CD4-positive, alpha-beta T cell treated with Interleukin-21 for 1 hour (primary cell): ENCODE measurements around the gene CCDC33.

ENCODE experiments used
- DNase-seq: peaks from one replicate; pipeline ENCODE4 v3.0.0-alpha.2; 2020

Gene CCDC33

DNA sequence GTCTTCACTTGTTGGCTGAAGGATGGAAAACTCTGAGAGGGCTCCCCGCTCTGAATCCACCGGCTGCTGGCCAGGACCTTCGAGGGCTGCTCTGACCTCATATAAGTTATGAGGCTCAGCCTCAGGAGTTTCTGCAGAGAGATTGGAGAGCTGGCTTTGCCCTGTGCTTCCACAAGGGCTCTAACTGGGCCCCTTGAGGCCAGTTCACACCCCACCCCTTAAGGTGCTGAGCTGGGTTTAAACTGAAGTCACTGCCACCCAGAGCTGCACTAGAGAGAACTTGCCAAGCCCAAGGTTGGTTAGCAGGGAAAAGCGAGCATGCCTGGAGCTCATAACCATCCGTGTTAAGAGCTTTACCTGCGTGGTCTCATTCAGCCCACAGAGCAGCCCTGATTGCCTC is 2.8 kb upstream of the CCDC33 start:
- DNase-seq = no peak

DNA sequence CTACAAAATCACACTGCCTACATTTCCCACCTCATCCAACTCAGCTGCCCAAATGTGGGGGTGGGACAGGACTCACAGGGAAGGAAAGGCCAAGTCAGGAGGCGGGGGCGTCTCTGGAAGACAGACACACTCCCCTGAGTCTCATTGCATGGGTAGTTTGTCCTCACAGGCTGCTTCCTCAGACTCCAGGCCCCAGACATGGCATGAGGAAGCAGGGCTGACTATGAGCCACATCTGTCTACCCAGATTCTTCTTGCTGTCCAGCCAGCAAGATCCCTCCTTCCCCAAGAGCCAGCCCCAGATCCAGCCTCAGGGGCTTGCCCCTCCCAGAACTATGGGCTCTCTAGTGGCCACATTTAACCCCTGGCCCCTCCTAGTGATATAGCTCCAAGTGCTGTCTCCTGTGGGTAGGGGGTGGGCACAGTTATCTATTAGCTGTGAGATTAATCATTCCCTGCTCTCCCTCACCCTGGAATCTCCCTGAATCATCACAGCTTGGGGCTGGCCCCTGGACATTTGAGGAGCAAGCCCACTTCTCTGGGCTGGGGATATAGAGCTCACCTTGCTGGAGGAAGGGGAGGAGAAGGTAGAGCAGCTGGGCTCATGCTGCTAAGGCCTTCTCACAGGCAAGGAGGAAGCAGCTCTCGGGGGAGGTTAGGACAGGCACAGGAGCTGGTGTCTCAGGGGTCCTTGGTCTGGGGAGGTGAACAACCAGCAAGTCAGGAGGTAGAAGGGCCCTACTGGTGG is 2.1 kb upstream of the CCDC33 start:
- DNase-seq = no peak

DNA sequence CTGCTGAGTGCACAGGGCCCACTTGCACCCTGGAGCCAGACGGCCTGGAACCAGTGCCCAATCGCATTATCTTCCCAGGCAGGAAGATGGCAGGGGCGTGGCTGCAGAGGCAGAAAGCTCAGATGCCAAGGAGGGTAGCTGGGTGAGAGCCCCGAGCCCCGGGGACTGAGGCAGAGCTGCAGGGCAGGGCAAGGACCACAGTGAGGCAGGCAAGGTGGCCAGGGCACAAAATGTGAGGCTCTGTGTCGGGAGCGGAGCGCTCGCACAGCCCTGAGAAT is 1.6 kb upstream of the CCDC33 start:
- no peak for DNase-seq

DNA sequence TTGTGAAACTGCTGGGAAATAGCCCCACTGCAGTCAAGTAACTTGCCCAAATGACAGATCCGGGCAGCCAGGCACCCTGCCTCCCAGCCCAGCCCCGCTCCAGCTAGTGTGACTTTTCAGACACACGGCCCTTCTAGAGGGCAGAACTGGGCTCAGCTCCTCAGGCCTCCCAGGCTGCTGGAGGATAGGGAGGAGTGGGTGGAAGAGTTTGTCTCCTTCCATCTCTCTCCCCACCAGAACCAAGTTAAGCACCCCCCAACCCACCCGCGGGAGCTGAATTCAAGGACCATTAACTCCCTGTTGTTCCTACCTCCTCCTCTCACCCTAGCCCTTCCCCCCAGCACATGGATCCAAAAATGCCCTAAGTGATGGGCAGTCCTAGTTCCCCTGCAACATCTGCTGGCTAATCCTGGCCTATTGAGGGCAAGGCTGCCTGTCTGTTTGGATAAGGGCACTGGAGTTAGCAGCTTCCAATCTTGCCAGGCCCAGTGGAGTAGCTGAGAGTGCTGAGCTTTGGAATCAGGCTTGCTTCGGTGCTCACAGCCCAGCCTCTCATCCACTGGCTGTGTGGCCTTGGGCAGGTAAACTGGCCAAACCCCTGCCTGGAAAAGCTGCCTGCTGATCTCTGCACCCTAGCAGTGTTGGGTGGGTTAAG is 3.1 kb downstream of the CCDC33 start:
- no peak for DNase-seq

DNA sequence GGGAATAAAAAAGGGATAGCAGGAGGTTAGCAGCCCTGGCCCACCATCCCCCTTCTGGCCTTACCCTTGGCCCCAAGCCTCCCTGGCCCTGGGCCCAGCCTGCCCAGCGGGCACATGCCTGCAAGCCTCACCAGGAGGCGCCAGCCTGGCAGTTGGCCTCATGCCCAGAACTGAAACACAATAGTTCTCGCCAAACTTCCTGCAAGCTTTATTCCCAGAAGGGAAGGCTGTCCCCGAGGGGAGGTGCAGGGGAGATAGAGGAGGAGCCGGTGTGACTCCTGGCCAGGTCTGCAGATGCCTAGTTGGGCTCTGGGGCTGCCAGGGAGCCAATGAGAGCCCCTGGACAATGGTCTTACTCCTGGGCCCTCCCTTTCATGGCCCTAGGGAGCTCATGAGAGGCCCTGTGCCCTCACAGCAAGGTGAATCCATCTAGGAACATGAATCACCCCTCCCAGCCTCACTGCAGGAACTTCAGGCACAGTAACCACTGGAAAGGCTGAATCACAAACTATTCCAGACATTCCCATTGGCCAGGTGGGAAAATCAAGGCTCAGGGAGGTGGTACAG is 4.0 kb downstream of the CCDC33 start:
- no peak for DNase-seq

DNA sequence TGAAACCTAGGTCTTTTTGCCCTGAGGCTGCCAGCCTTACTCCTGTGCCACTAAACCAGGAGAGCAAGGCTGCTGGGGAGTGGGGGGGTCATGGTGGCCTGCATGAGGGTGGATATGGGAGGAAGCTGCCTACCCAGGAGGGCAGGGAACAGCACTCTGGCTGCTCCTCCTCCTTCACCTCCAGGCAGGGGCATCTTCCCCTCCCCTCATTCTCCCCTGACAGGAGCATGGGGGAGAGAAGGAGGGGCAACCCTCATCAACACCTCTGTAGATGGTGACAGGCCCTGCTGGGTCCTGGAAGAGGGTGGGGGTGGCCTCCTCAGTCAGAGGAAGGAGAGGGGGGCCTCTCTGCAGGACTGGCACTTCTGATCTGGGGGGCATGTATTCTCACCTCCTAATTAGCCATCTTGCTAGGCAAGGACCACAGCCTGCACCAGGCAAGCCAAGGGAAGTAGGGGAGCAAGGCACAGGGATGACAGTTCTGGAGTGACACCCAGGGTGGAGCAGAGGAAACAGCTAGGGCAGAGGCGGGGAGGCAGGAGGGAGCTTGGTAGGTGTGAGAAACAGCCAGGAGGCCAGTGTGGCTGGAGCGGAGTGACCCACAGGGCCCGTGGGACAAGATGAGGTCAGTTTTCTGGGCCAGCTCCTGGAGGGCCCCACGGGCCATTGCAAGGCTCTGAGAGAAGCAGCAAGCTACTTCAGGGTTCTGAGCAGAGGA is 4.9 kb downstream of the CCDC33 start:
- no peak for DNase-seq

DNA sequence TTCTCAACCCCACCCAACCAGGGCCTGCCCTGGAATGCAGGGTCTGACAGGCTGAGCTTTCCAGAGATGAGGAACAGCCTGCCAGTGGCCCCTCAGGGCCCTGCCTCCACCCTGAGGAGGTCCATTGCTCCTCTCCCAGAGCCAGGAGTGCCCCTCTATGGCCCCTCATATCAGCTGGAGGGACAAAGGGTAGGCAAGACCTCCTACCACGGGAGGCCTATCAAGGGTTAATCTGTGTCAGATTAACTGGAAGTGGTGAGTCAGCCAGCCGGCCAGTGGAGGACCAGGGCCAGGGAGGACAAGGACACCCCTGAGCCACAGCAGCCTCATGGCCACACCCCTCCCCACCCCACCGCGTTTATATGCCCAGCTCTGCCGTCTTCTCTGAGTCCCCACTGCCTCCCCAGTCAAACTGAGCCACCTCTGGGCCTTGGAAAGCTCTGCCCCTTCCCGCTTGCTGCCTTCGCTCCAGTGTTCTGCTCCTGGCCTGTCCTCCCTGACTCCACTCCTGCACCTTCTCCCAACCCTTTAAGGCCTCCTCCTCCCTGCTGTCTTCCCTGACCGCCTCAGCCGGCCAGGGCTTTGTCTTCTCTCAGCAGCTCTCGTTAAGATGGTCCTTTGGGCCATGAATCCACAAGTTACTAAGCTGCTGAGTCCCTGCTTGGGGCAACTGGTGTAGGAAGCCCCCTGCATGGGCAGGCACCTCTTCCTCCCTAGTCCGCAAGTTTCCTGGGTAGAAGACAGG is 6.5 kb downstream of the CCDC33 start:
- no peak for DNase-seq

DNA sequence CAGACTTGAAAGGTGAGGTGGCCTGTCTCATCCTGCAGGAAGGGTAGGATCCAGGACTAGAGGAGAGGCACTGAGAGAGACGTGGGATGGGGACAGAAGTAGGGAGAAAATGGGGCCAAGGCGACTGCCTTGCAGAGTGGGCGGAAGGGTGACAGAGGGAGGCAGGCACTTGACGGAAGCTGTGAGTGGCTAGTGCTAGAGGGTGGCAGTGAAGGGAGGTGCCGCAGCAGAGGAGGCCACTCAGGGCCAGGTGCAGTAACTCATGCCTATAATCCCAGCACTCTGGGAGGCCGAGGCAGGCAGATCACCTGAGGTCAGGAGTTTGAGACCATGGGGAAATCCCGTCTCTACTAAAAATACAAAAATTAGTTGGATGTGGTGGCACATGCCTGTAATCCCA is 7.3 kb downstream of the CCDC33 start:
- DNase-seq = no peak

DNA sequence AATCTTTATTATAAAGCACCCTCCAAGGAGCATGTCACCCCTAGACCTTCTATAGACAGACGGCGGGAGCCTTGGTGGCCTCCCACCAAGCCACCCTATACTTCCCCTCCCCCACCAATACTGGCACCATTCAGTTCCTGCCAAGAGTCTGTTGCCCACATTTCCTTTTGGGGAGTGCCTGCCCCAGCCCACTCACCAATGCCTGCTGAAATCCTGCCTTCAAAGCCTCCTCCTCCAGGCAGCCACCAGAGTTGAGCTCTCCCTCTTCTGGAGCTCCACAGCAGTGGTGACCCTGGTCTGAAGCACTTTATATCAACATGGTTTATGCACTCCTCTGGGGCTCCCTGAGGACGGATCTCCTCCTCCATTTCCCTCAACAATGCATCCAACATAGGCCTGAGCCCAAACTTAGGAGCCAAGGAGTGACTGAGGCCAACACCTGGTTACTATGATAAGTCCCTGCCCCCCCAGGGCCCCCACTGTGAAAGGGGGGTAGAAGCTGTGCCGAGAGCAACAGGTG is 8.8 kb downstream of the CCDC33 start:
- no peak for DNase-seq

DNA sequence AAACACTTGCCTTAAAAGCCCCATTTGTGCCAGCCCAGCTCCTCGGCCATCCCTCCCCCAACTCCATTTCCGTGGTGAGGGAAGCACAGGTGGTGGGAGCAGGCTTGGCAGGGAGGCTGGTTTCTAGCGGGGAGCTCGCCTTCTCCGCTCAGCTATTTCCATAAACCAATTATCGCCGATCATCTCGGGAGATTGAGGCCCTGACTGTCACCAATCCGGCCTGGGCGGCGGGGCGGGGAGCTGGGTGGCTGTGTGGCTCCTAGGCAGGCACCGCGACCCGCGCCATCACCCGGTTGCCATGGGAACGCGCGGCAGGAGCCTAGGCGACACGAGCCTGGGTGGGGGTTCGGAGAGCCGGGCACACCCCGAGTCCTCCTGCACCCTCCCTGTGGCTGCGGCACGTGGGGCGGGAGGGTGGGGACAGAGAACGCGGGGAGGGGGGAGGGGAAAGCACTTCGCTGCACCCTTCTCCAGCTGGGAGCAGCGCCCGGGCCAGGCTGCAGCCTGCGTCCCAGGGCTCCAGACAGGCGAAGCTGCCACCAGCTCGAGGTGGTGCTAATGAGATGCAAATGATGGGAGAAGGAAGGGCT is 9.3 kb downstream of the CCDC33 start:
- DNase-seq = no peak

DNA sequence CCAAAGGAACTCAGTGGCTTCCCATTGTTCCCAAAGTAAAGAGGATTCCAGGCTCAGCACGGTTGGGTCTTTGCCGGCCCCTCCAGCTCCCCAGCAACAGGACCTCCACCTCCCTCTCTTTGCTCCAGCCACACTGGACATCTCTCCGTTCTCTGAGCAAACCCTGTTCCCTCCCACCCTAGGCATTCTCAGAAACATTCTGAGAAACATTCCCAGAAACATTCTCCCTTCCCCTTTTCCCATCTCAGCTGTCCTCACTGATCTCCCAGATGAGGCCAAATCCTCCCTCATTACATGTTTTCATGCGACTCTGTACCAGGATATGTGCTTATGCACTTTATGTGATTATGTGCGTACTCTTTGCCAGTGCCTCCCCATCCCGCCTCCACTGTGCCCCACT is 14.1 kb downstream of the CCDC33 start:
- no peak for DNase-seq

DNA sequence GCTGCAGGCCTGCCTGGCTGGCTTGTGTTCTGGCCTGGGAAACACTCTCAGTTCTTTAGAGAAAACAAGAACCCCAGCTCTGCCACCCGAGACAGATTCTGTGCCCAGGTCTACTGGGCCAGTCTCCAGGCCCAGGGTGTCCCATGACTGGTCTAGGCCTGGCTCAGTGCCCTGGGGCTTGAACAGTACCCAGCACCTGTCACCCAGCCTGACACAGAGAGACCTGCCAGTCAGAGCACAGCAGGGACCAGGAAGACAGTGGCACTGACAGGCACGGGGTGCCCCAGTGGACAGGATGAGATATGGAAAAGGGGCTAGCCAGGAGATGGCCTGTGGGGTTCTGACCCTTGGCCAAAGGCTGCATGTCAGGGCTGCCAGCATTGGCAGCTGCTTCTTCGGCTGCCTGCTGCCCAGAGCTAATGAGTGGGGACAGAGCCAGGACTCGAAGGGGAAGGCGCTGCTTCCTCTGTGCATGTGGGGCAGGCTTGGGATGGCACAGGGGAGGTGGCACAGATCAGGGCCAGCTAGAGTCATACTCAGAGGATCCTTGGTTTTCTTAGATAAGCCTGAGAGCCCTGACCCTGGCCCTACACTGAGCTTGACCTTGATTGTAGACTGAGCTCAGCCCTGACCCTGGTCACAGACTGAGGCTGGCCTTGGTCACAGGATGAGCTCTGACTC is 15.1 kb downstream of the CCDC33 start:
- DNase-seq = no peak

DNA sequence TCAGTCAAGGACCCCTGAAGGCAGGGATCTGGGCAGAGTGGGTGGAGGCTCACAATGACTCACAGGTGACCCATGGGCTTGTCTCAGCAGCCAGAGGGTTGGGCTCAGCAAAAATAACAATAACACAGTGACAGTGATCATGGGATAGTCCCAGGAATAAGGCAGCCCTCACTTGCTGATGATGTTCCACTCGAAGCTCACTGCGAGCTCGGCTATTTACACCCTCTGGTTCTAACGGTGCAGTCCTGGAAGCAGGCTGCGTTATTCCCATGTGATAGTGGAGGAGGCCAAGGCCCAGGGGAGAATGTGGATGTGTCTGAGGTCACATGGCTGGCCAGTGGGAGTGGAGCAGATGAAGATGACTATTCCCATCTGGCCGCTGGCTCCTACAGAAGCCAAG is 16.2 kb downstream of the CCDC33 start:
- DNase-seq = no peak

DNA sequence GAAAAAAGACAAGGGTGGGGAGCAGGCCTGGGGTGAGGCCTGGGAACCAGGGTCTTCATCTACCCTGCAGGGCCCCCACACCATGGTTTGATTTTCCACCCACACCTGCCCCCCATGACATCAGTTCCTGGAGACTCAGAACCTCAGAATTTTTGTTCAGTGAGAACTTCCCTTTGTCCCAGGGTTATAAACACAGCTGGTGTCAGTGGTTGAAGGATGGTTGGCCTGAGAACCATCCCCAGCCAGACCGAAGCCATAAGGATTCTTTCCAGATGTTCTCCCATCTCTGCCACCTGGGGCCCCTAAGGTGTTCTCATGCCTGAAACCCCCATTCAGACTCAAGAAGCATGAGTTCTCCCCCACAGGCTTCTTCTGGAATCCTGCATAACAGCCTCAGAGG is 16.6 kb downstream of the CCDC33 start:
- DNase-seq = no peak

DNA sequence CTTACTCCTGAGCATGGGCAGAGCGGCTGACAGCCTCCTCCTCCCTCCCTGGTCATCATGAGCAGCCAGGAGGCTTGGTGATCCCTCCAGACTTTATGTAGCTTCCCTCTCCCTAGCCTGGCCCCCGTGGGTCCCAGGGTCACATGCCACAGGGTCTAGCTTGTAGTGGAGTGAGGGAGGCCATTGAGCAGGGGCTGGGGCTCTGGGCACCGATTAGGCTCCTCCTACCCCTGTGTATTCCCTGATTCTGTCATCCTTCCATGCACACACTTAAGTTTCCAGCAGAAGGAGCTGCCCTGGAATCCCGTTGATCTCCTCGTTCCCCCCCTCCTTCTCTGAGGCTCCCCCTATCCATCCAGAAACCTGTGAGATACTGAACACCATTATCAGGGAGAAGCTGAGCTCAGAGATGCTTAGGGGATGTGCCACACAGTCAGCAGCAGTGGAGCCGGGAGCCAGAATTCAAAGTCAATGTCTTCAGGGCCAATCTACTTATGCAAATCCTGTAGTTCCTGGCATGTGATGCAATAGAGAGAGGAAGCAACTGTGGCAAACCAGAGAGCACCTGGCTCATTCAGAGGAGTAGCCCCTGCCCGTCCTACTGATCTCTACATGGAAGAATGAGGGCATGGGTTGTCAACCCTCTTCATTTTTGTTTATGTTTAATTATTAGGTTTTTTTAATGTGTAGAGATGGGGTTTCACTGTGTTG is 17.2 kb downstream of the CCDC33 start:
- DNase-seq = no peak

DNA sequence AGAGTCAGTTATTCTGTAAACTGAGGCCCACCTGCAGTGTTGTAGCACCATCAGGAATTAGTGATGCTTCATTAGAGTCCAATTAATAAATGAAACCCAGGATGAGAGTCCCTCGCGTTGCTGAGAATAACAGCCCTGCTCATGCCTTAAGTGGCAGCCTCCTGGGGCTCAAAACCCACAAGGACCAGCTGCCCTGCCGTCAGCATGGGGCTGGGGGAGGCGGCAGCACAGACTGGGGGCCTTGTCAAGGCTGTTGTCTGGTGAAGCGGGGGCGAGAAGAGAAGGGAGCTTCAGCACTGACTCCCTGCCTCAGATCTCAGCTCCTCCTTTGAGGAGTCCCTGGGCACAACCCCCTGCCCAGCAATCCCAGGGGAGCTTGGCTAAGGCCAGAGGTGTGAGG is 21.0 kb downstream of the CCDC33 start:
- DNase-seq = no peak

DNA sequence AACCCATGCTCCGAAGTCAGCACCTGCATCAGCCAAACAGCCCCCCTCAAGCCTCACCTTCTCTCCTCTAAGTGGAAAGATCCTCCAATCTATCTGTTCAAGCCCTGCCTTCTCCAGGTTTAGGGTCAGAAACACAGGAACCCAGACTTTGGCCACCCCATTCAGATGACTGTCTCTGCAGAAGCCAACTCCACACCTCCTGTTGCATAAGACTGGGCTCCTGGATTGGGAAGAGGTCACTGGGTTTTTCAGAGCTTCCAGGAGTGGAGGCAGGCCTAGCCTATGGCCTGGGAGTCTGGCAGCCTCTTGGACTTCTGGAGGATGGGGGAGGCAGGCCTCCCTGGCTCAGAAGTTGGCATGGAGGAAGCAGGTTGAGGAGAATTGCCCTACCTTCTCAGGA is 21.5 kb downstream of the CCDC33 start:
- DNase-seq = no peak

DNA sequence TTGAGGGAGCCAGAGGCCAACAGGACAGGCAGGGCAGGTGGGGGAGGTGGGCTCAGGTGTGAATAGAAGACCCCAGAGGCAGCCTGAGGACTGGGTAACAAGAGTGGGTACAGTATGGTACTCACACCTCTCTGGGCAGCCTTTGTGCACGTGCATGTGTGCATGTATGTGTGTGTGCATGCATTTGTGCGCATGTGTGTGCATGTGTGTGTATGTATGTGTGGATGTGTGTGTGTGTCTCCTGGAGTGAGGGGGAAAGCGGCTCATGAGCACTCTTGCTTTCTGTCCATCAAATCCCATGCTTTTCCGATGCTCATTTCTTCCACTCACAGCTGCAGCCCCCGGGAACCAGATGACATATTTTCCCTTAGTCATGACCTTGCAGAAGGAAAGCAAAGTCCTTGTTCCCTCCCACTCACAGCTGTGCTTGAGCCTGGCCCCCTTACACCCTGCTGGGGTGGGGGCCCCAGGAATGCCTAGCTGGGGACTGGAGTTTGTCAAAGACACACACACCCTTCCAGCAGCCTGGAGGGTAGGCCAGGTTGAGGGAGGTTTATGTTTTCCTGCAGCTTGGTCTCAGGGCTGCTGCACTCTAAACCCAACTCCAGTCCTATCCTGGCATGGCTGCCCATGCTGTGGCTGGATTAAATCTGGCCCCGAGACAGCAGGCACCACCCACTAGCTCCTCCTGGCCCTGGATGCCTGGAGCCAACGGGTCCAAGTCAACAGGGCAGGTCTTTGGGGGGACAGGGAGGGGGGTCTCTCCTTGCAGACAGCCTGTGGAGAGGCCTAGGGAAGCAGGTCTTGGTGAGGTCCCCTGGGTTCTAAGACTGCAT is 22.5 kb downstream of the CCDC33 start:
- DNase-seq = no peak

DNA sequence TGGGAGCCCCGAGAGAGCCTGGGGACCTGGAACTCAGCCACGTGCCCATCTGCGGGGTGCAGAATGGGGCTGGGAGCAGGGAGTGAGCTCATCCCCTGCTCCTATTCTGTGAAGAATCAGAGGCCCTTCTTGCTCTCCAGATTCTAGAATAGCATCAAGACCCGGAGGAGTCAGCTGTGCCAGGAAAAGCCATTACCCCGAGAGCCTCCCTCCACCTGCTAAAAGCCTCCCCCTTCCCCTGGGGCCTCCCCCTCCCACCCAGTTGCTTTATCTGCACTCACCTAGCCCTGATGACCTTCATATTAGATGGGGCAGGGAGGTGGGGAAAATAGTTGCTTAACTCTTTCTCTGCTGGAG is 23.1 kb downstream of the CCDC33 start:
- no peak for DNase-seq

DNA sequence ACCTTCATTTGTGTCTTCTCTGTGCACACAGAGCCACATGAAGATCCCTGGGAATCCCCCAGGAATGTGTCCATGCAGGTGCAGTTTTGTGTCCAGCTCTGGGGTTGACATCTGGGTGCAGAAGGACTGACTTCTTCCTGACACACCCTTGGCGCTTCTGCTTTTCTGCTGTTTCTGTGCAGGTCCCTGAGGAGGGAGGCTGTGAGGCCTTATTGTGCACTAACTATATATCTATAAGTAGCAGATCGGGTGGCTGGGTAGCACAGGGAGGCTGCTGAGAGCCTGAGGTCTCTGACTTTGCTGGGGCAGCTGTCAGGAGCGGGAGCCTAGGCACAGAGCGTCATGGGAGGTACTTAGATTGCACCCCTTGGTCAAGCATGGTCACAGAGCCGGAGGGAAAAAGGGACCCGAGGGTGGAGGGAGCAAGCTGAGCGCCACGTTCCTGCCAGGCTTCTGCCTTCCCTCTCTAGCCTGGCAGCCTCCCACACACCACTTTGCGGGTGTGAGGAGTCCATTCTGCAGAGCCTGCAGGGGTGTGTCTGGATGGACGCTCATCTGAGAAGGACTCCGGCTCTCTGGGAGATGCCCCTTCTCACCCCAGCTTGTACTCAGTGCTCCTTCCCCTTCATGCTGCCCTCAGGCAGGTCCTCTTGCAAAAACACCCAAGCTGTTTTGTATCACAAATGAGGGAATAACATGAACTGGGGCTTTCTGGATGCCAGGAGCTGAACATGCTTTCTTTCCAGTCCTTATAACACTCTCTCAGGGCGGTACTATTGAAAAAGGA is 23.9 kb downstream of the CCDC33 start:
- no peak for DNase-seq
